ENCODE data around the gene SPATA19.

SPATA19 gene

GRCh38 chr11:133829566-133829965 lies 15.7 kb downstream of the SPATA19 start (continued):
- TF ChIP-seq, protein P1, sequence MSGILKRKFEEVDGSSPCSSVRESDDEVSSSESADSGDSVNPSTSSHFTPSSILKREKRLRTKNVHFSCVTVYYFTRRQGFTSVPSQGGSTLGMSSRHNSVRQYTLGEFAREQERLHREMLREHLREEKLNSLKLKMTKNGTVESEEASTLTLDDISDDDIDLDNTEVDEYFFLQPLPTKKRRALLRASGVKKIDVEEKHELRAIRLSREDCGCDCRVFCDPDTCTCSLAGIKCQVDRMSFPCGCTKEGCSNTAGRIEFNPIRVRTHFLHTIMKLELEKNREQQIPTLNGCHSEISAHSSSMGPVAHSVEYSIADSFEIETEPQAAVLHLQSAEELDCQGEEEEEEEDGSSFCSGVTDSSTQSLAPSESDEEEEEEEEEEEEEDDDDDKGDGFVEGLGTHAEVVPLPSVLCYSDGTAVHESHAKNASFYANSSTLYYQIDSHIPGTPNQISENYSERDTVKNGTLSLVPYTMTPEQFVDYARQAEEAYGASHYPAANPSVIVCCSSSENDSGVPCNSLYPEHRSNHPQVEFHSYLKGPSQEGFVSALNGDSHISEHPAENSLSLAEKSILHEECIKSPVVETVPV (CRISPR knock-in tag; IDR thresholded peaks at IDR 0.05), result no peak
- TF ChIP-seq ESRRG (CRISPR knock-in tag; IDR thresholded peaks at IDR 0.05) (no peak), PPARA (CRISPR knock-in tag; IDR thresholded peaks at IDR 0.05; ENCODE audit: borderline replicate concordance) (no peak), ZNF8 (CRISPR knock-in tag; IDR thresholded peaks at IDR 0.05) (no peak), ZNF565 (CRISPR knock-in tag; conservative IDR thresholded peaks at IDR 0.05; ENCODE audit: low read depth) (no peak), TOX (CRISPR knock-in tag; IDR thresholded peaks at IDR 0.05; ENCODE audit: borderline replicate concordance) (no peak), ZC3H10 (CRISPR knock-in tag; IDR thresholded peaks at IDR 0.05) (no peak), ISL1 (CRISPR knock-in tag; IDR thresholded peaks at IDR 0.05) (no peak), ZFP3 (CRISPR knock-in tag; IDR thresholded peaks at IDR 0.05) (no peak)

DNA sequence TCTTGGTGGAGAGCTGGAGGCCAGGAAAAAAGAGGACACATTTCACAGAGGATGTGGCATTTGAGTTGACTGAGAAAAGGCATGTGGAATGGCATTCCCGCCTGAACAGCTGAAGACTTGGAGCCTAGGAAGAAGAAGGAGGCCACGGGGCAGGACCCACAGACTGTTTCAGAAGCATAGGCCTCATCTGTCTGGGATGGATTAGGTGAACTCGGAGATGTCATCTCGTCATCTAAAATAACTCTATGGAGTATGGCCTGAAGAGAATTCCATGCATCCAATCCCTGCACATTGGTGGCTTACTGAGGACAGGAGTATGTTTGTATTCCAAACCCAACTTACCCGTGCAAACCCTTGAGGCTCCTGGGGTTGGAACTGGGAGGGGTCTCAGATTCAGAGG lies 16.4 kb downstream of the SPATA19 start:
- TF ChIP-seq ISL1 (CRISPR knock-in tag; IDR thresholded peaks at IDR 0.05), result no peak
- no peak for TF ChIP-seq BACH2 (CRISPR knock-in tag; IDR thresholded peaks at IDR 0.05; ENCODE audit: borderline replicate concordance)
- TF ChIP-seq ESRRG (CRISPR knock-in tag; IDR thresholded peaks at IDR 0.05), result no peak
- no peak for TF ChIP-seq GLIS3 (CRISPR knock-in tag; IDR thresholded peaks at IDR 0.05)
- TF ChIP-seq RARB (CRISPR knock-in tag; IDR thresholded peaks at IDR 0.05), result no peak
- TF ChIP-seq TSHZ2 (CRISPR knock-in tag; IDR thresholded peaks at IDR 0.05), result no peak
- TF ChIP-seq ZNF8 (CRISPR knock-in tag; IDR thresholded peaks at IDR 0.05), result no peak
- no peak for TF ChIP-seq ZNF70 (CRISPR knock-in tag; IDR thresholded peaks at IDR 0.05)
- TF ChIP-seq SNAI2 (CRISPR knock-in tag; IDR thresholded peaks at IDR 0.05), result no peak
- TF ChIP-seq ZFP30 (CRISPR knock-in tag; IDR thresholded peaks at IDR 0.05), result no peak
- TF ChIP-seq PPARA (CRISPR knock-in tag; IDR thresholded peaks at IDR 0.05; ENCODE audit: borderline replicate concordance), result no peak
- no peak for ATAC-seq

DNA sequence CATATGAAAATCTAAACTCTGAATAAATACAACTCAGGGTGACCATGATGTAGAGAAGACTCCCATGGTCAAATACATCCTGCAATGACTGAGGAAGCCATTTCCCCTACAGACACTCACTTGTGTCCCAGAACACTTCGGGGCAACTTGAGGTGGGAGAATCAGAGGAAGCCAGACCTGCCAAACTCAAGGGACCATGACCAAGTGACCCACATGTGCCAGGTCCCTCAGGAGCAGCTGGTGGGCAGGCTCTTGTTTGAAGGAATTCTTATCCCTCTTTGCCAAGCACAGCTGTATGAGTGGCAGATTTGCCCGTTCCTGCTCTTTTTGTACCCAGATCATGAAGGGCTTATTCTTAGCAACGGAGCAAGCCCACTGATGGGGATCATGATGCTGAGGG lies 17.8 kb downstream of the SPATA19 start:
- ATAC-seq, result no peak
- TF ChIP-seq ZFP3 (CRISPR knock-in tag; IDR thresholded peaks at IDR 0.05) (no peak), GLIS3 (CRISPR knock-in tag; IDR thresholded peaks at IDR 0.05) (no peak), SNAI2 (CRISPR knock-in tag; IDR thresholded peaks at IDR 0.05) (no peak), TCF4 (CRISPR knock-in tag; IDR thresholded peaks at IDR 0.05; ENCODE audit: borderline replicate concordance) (no peak)
- TF ChIP-seq, protein P1 (CRISPR knock-in tag; IDR thresholded peaks at IDR 0.05), result no peak

DNA sequence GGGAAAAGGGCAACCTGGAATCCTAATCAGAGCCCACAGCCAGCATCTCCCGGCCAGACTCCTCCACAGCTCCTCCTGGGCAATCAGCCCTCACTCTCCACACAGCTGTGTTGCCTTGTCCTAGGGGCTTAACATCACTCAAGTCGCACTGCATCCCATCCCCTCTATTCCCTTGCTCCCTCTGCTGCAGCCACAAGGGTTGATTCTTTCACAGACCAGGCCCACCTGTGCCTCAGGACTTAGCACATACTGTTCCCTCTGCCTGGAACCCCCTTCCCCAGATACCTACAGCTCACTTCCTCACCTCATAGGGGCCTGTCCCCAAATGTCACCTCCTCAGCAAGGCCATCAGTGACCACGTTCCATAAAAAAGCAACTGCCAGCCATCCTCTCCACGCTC lies 18.4 kb downstream of the SPATA19 start:
- ATAC-seq, result no peak
- no peak for TF ChIP-seq PATZ1 (CRISPR knock-in tag; IDR thresholded peaks at IDR 0.05; ENCODE audit: borderline replicate concordance)
- no peak for TF ChIP-seq TSHZ2 (CRISPR knock-in tag; IDR thresholded peaks at IDR 0.05)
- no peak for TF ChIP-seq OSR1 (CRISPR knock-in tag; IDR thresholded peaks at IDR 0.05)
- no peak for TF ChIP-seq ESRRG (CRISPR knock-in tag; IDR thresholded peaks at IDR 0.05)
- TF ChIP-seq BACH2 (CRISPR knock-in tag; IDR thresholded peaks at IDR 0.05; ENCODE audit: borderline replicate concordance), result no peak
- TF ChIP-seq ZNF565 (CRISPR knock-in tag; conservative IDR thresholded peaks at IDR 0.05; ENCODE audit: low read depth), result no peak
- TF ChIP-seq CREB5 (CRISPR knock-in tag; IDR thresholded peaks at IDR 0.05; ENCODE audit: low read depth), result no peak
- TF ChIP-seq ISL1 (CRISPR knock-in tag; IDR thresholded peaks at IDR 0.05), result no peak
- no peak for TF ChIP-seq ZNF70 (CRISPR knock-in tag; IDR thresholded peaks at IDR 0.05)
- no peak for TF ChIP-seq CSDC2 (CRISPR knock-in tag; IDR thresholded peaks at IDR 0.05)
- no peak for TF ChIP-seq POU6F1 (CRISPR knock-in tag; IDR thresholded peaks at IDR 0.05; ENCODE audit: borderline replicate concordance, low read depth)
- no peak for TF ChIP-seq ZFP3 (CRISPR knock-in tag; IDR thresholded peaks at IDR 0.05)
- TF ChIP-seq PPARA (CRISPR knock-in tag; IDR thresholded peaks at IDR 0.05; ENCODE audit: borderline replicate concordance), result no peak
- TF ChIP-seq ZFP30 (CRISPR knock-in tag; IDR thresholded peaks at IDR 0.05), result no peak
- no peak for TF ChIP-seq RARB (CRISPR knock-in tag; IDR thresholded peaks at IDR 0.05)
- TF ChIP-seq SNAI2 (CRISPR knock-in tag; IDR thresholded peaks at IDR 0.05), result no peak
